HG02981 (cell line): ENCODE measurements around the gene CCNG1.
"Not testable (repeated sequence)": the region's sequence is repeated elsewhere in the genome, so short reads cannot be mapped to it uniquely, and the experiment has no call there.

Source experiments
- ATAC-seq: cut with Tn5 transposase; IDR thresholded peaks from one replicate; pipeline ENCODE4 v1.9.1; 2021; ENCODE audit warnings: mild to moderate bottlenecking, moderate library complexity; ENCODE audit not compliant: unreplicated experiment

The CCNG1 gene

DNA sequence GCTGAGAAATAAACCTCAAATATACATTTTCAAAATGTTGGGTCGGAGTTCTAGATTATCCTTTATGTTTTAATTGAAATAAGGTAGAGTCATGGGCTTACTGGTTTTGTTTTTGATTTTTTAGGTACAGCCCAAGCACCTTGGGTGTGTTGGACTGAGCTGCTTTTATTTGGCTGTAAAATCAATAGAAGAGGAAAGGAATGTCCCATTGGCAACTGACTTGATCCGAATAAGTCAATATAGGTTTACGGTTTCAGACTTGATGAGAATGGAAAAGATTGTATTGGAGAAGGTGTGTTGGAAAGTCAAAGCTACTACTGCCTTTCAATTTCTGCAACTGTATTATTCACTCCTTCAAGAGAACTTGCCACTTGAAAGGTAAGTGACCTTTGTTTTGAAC lies 3.6 kb downstream of the CCNG1 start:
- no peak for ATAC-seq

GRCh38 chr5:163444526-163444925 lies 7.1 kb downstream of the CCNG1 start:
- ATAC-seq = no peak

- ATAC-seq = no peak
Observed at GRCh38 chr5:163445345-163445744, 8.0 kb downstream of the CCNG1 start.

DNA sequence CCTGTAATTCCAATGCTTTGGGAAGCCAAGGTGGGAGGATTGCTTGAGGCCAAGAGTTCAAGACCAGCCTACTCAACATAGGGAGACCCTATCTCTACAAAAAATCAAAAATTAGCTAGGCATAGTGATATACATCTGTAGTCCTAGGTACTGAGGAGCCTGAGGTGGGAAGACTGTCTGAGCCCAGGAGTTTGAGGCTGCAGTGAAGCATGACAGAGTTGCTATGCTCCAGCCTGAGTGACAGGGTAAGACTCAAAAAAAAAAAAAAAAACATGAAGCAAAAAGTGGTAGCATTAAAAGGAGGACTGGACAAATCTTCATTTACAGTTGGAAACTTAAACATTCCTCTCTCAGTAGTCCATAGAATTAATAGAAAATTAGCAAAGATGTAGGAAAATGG lies 9.8 kb downstream of the CCNG1 start:
- no peak for ATAC-seq

GRCh38 chr5:163447875-163448274 lies 10.5 kb downstream of the CCNG1 start:
- ATAC-seq = no peak

DNA sequence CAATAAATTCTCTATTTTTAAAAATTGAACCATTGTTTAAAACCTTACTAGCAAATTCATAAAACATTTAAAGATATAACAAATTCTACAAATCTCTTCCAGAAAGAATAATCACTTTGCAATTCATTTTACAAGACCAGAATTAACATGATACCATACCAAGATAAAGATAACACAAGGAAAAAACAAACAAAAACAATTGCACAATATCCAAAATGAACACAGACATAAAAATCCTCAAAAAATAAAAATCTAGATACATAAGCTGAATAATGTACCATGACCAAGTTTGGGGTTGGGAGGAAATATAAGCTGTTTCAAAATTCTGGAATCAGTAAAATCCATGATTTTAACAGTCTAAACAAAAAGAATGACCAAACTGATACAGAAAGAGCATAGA lies 11.1 kb downstream of the CCNG1 start:
- ATAC-seq = no peak

- ATAC-seq = no peak
Observed at GRCh38 chr5:163451489-163451888, 14.1 kb downstream of the CCNG1 start.

DNA sequence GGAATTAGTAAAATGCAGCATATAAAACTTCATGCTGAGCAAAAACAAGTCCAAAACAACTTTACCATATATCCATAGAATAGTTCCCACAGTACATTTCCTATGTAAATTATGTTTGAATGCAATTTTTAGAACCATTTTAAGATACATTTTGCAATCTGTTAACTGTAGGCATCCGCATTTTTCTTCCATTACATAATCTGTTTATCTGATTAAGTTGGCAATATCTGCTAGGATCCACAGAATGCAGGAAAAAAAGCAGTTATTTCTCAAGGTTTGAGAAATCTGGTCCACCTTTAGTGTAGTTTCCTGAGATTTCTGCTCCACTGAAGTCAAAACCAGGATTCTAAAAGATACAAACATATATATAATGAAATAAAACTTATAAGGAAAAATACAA lies 16.3 kb downstream of the CCNG1 start:
- no peak for ATAC-seq

- not testable (repeated sequence) for ATAC-seq
Observed at GRCh38 chr5:163455406-163455805, 18.0 kb downstream of the CCNG1 start.

GRCh38 chr5:163456029-163456589 lies 18.7 kb downstream of the CCNG1 start:
- ATAC-seq = no peak

DNA sequence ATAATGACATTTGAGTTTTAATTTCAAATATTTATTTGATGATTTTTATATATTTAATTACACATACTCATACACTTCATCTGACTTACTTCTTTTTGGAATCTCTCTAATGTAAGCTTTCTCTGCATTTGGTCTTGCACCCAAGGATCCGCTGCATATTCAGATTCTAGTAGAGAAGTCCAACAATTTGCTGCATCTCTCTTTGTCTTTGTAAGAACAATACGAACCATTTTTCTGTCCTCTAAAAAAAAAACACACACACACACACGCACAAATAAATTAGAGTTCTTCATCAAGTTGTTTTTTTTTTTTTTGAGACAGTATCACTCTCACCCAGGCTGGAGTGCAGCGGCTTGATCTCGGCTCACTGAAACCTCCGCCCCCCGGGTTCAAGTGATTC lies 19.4 kb downstream of the CCNG1 start:
- no peak for ATAC-seq

DNA sequence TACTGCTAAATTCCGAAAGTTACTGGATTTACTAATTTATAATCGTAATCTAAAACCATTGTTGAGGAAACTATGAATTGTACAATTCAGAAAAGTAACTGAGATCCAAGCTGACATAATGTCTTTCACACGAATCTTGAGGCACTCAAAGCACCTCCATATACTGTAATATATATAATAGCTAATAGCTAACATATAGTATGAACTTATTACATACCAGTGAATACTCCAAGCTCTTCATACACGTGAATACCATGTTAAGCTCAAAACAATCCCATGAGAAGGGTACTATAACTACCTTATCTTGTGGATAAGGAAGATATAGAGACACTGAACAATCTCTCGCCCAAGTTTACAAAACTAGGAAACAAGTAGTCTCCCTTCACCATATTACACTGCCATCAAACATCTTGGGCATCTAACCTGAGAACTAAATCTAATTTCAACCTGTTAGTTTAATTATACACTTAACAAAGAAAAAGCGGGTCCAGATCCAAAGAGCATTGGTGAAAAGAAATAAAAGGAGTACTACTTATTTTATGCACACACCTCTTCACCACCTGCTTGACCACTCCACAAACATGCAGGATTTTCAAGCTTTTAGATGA lies 21.5 kb downstream of the CCNG1 start:
- ATAC-seq = no peak

- peak; percentile 10 for ATAC-seq
Observed at GRCh38 chr5:163459462-163459818, 22.0 kb downstream of the CCNG1 start.

DNA sequence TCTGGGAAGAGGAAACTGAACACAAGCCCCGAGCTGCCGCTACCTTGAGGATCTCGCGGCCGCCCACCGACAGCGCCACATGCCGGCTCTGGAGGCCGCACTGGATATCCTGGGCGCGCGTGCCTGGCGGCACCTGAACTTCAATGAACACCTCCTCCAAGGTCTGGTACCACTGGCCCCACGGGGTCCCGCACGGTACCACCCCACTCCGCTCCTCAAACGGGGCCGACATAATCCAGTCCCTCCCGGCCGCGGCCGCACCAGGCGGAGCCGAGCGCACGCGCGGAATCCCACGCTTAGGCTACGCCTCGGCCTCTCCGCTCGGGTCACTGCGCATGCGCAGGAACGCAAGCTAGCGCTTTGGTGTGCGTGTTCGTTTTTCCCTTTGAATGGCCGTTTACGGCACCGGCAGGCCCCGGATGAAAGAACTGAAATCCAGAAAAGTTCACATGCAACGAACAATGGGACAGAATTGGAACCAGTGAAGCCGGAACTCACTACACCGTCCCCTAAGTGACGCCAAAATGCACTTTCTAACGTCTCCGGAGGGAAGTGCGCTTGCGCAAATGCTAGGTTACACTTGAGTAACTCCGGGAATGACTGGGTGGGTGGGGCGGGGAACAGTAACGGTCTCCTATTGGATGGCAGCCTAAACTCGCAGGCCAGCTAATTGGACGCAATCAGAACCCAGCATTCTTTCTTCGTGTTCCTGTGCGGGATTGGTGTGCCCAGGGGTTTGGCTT lies 22.6 kb downstream of the CCNG1 start, which contains the start of gene NUDCD2:
Gene NUDCD2 (minus strand): TSS at position 284 of the 743 bp plus-strand sequence. CDS start 52 bp downstream, at position 232.
- peak; percentile 78 for ATAC-seq

GRCh38 chr5:163460562-163461171 lies 23.3 kb downstream of the CCNG1 start, which contains the start of gene HMMR:
Gene HMMR, plus strand, starts transcription at chr5:163460632. Its CDS starts 61 bp downstream, at chr5:163460693.
- no peak for ATAC-seq

DNA sequence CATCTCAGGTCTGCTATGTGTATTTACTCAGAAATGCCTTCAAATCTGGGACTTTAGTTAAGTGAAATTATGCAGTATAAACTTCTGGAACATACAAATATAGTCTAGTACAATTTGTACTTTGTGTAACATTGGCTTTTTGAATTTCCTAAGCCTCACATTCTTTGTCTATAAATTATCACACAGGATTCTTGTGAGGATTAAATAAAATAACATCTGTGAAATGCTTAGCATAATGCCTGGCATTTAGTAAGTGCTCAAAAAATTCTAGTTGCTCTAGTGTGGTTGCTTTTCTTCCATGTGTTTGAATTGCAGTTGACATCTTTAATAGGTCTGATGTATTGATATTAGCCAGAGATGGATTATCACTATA lies 25.7 kb downstream of the CCNG1 start:
- ATAC-seq = no peak

- no peak for ATAC-seq
Observed at GRCh38 chr5:163467682-163468081, 30.3 kb downstream of the CCNG1 start.

GRCh38 chr5:163473635-163474243 lies 36.3 kb downstream of the CCNG1 start:
- peak; percentile 88 for ATAC-seq

- ATAC-seq = no peak
Observed at GRCh38 chr5:163475411-163475810, 38.0 kb downstream of the CCNG1 start.

DNA sequence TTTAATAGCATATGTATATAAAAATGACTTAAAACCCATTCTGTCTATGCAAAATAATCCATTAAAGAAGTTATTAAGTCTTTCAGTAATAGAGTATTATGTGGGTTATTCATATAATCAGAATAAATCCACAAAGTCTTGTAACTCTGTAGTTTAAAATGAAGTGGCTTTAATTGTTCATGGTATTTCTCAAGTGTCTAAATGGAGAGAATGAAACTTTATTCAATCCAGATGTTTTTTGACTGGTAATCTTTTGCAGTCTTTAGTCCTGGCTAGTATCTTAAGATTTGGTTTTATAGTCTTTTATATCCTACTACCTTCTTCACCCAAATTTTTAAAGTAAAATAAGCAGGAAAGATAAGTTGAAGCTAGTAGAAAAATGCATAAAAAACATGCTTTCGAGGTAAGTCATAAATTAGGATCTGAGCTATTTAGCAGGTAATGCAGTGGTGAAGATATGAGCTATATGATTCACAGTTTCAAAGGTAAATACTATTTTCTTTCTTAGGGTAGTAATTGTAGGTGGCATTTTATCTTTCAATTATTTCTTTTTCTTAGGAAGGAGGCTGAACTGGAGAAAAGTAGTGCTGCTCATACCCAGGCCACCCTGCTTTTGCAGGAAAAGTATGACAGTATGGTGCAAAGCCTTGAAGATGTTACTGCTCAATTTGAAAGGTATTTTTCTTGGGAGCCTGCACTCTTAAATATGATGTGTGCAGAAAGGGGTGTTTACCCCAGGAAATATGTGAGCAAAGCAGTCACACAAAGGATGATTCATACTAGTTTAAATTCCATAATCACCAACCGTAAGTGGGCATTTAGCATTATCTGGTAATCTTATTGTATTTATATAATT lies 41.0 kb downstream of the CCNG1 start:
- no peak for ATAC-seq

DNA sequence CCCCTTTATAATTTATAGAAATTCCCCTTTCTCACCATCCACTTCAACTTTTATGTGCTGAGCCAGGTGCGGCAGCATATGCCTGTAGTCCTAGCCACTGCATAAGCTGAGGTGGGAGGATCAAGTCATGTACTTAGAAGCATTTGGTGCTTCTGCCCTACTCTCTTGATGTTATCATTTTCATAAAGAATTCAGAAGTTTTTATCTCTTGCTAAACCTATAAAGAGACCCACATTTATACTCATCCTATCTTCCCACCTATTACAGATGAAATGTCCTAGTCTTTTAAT lies 41.5 kb downstream of the CCNG1 start:
- ATAC-seq = no peak
